AG04449 (cell line): Measurements from ENCODE around the gene LONP2.

ENCODE experiments used
- CTCF ChIA-PET: fragments of 350-600 bp; formaldehyde crosslinking; extraction: SDS; loops from one replicate; lab custom pipeline; 2021; ENCODE audit warnings: antibody characterized with exemption; lab: Yijun Ruan, JAX
- POLR2A ChIA-PET: fragments of 400-600, 350-600 bp; formaldehyde crosslinking; extraction: SDS; loops from one replicate; lab custom pipeline; 2020; ENCODE audit warnings: antibody characterized with exemption, inconsistent platforms; lab: Yijun Ruan, JAX
- DNase-seq: peaks from one replicate; pipeline ENCODE4 v3.0.0-alpha.2; 2010; ENCODE audit warnings: low read depth, low spot score
- H3K4me3 ChIP-seq: 2 replicates; pipeline ENCODE4 v1.5.1; 2011; ENCODE audit warnings: low read depth, mild to moderate bottlenecking, control low read depth, low read length
- CTCF ChIP-seq: IDR thresholded peaks from one replicate; pipeline ENCODE4 v1.5.1; 2011; ENCODE audit warnings: mild to moderate bottlenecking, moderate library complexity, low read length, control low read depth, inconsistent platforms; ENCODE audit not compliant: insufficient read depth; ENCODE audit errors: missing control alignments

The LONP2 gene

GRCh38 chr16:48291303-48291702 is 47.2 kb downstream of the LONP2 start:
- CTCF ChIA-PET: interaction anchor here (1.9 to 2.0 kb wide), 2 partner anchors 9 to 332 kb away, joined by 6 to 7 read pairs; no protein-coding TSS in a partner anchor
- DNase-seq: no peak
- POLR2A ChIA-PET: no interaction called here
- no peak overlapping the region for H3K4me3 ChIP-seq
- no peak for TF ChIP-seq CTCF

GRCh38 chr16:48291754-48292153 is 47.7 kb downstream of the LONP2 start:
- TF ChIP-seq CTCF: no peak
- CTCF ChIA-PET: interaction anchor here (1.9 to 2.0 kb wide), 2 partner anchors 9 to 332 kb away, joined by 6 to 7 read pairs; no protein-coding TSS in a partner anchor
- POLR2A ChIA-PET: no interaction called here
- H3K4me3 ChIP-seq: no peak overlapping the region
- DNase-seq: no peak

DNA sequence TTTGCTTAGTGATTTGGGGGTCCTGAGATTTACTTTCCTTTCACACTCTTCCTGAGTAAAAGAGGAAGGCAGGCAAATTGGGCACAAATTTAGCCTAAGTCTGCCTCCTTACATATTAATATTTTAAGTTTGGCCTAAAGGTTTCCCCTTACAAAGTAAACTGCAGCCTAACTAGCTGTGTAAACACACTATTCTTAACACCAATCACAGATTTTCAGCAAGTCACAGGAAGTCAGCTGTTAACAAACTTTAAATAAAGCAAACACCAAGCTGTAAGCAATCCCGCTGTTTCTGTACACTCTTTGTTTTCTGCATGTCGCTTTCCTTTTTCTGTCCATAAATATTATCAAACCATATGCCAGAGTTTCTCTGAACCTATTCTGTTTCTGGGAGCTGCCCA is 48.4 kb downstream of the LONP2 start:
- ChIA-PET CTCF (no interaction called here), POLR2A (no interaction called here)
- no peak overlapping the region for H3K4me3 ChIP-seq
- no peak for TF ChIP-seq CTCF
- DNase-seq: no peak

- CTCF ChIA-PET: interaction anchor here (1.6 kb wide), 1 partner anchor 329 kb away, joined by 4 read pairs; no protein-coding TSS in a partner anchor
- no peak for TF ChIP-seq CTCF
- POLR2A ChIA-PET: no interaction called here
- no peak for DNase-seq
- no peak overlapping the region for H3K4me3 ChIP-seq
Measured at GRCh38 chr16:48294724-48295123, 50.6 kb downstream of the LONP2 start.

DNA sequence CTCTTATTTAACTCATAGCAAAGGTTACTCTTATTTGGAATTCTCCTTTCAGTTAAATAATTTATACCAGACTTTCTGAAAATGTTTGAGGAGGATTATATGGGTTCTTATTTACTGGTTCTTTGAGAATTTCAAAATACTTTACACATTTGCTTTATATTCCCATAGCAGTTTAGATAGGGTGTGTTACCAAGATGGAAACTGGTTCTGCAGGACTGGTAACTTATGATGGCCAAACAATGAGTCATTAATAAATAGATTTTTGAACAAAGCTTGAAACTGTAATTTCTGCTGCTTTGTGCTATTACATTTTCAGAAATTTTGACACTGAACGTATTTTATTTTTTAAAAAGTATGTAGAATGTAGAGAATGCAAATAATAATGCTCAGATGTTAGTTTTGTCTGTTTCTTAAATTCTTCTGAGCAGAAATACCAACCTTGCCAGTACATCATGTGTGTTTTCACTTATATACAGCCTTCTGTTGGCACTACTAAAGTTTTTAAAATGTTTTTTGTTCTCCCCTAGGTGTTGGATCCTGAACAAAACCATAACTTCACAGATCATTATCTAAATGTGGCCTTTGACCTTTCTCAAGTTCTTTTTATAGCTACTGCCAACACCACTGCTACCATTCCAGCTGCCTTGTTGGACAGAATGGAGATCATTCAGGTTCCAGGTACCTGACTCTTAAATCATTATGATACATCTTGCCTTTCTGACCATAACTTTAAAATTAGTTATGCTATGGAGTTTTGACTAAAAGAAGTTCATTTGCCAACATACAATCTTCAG is 51.6 kb downstream of the LONP2 start:
- ChIA-PET CTCF (interaction anchor here (1.0 to 1.6 kb wide), 2 partner anchors 328 to 335 kb away, joined by 4 to 5 read pairs; no protein-coding TSS in a partner anchor), POLR2A (no interaction called here)

More for the DNA sequence above, 51.6 kb downstream of the LONP2 start:
- DNase-seq: no peak
- no peak for TF ChIP-seq CTCF
- no peak overlapping the region for H3K4me3 ChIP-seq
